ENCODE measurements around the gene GSTK1.

GSTK1 gene

GRCh38 chr7:143285806-143286521 is 22.7 kb downstream of the GSTK1 start (continued):
- TF ChIP-seq SP3 (tag by site-specific recombination; IDR thresholded peaks at IDR 0.05) (no peak), ZNF473 (tag by site-specific recombination; IDR thresholded peaks at IDR 0.05) (no peak), ZNF580 (tag by site-specific recombination; IDR thresholded peaks at IDR 0.05) (no peak), TRIM28 (IDR thresholded peaks at IDR 0.05; ENCODE audit: borderline replicate concordance, low read length) (no peak), ZNF777 (tag by site-specific recombination; IDR thresholded peaks at IDR 0.05; ENCODE audit: borderline replicate concordance) (no peak)
- TF ChIP-seq, protein P1, sequence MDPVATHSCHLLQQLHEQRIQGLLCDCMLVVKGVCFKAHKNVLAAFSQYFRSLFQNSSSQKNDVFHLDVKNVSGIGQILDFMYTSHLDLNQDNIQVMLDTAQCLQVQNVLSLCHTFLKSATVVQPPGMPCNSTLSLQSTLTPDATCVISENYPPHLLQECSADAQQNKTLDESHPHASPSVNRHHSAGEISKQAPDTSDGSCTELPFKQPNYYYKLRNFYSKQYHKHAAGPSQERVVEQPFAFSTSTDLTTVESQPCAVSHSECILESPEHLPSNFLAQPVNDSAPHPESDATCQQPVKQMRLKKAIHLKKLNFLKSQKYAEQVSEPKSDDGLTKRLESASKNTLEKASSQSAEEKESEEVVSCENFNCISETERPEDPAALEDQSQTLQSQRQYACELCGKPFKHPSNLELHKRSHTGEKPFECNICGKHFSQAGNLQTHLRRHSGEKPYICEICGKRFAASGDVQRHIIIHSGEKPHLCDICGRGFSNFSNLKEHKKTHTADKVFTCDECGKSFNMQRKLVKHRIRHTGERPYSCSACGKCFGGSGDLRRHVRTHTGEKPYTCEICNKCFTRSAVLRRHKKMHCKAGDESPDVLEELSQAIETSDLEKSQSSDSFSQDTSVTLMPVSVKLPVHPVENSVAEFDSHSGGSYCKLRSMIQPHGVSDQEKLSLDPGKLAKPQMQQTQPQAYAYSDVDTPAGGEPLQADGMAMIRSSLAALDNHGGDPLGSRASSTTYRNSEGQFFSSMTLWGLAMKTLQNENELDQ (tag by site-specific recombination; IDR thresholded peaks at IDR 0.05; ENCODE audit: low read depth): no peak

DNA sequence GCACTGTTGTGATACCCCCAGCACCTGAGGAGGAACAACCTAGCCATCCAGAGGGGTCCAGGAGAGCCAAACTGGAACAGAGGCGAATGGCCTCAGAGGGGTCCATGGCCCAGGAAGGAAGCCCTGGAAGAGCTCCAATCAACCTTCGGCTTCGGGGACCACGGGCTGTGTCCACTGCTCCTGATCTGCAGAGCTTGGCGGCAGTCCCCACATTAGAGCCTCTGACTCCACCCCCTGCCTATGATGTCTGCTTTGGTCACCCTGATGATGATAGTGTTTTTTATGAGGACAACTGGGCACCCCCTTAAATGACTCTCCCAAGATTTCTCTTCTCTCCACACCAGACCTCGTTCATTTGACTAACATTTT is 23.3 kb downstream of the GSTK1 start:
- ChIA-PET CTCF (interaction anchor here (1.6 to 1.7 kb wide), 2 partner anchors 13 to 71 kb away, joined by 4 to 5 read pairs; no protein-coding TSS in a partner anchor), POLR2A (interaction anchor here (1.0 kb wide), 1 partner anchor 23 kb away, joined by 4 read pairs; the partner anchor contains the start of gene GSTK1)
- no peaks in the 10 kb centered on the region for H3K4me1 ChIP-seq (ENCODE audit: control insufficient read depth, insufficient read depth, low read length)

More for the DNA sequence above, 23.3 kb downstream of the GSTK1 start:
- no peaks in the 10 kb centered on the region for H3K9me3 ChIP-seq (ENCODE audit: control insufficient read depth, insufficient read depth, low read depth, low read length)
- H3K36me3 ChIP-seq (ENCODE audit: control insufficient read depth in 2 of 2, insufficient read depth in 1 of 2, low read length in 2 of 2): peaks cover 0 to 15% of the 10 kb centered on the region in 2 experiments; a peak in 2 of 3 replicates
- H3K27ac ChIP-seq (ENCODE audit: extremely low read depth, low read depth, low read length): no peak overlapping the region
- TF ChIP-seq ZNF473 (tag by site-specific recombination; IDR thresholded peaks at IDR 0.05) (no peak), ZNF266 (tag by site-specific recombination; IDR thresholded peaks at IDR 0.05; ENCODE audit: low read depth) (no peak), YY1 (tag by site-specific recombination; IDR thresholded peaks at IDR 0.05) (no peak), ZNF768 (tag by site-specific recombination; IDR thresholded peaks at IDR 0.05) (no peak), ZNF501 (tag by site-specific recombination; IDR thresholded peaks at IDR 0.05) (no peak), IKZF3 (tag by site-specific recombination; IDR thresholded peaks at IDR 0.05) (no peak), KLF10 (tag by site-specific recombination; IDR thresholded peaks at IDR 0.05) (no peak), ZSCAN5A (tag by site-specific recombination; IDR thresholded peaks at IDR 0.05) (no peak), ZNF549 (tag by site-specific recombination; IDR thresholded peaks at IDR 0.05) (no peak), ZNF76 (tag by site-specific recombination; IDR thresholded peaks at IDR 0.05; ENCODE audit: borderline replicate concordance, low read depth) (no peak), ZNF48 (tag by site-specific recombination; IDR thresholded peaks at IDR 0.05) (no peak)
- TF ChIP-seq, protein P2, sequence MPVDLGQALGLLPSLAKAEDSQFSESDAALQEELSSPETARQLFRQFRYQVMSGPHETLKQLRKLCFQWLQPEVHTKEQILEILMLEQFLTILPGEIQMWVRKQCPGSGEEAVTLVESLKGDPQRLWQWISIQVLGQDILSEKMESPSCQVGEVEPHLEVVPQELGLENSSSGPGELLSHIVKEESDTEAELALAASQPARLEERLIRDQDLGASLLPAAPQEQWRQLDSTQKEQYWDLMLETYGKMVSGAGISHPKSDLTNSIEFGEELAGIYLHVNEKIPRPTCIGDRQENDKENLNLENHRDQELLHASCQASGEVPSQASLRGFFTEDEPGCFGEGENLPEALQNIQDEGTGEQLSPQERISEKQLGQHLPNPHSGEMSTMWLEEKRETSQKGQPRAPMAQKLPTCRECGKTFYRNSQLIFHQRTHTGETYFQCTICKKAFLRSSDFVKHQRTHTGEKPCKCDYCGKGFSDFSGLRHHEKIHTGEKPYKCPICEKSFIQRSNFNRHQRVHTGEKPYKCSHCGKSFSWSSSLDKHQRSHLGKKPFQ (tag by site-specific recombination; IDR thresholded peaks at IDR 0.05): no peak
- TF ChIP-seq, protein P3, sequence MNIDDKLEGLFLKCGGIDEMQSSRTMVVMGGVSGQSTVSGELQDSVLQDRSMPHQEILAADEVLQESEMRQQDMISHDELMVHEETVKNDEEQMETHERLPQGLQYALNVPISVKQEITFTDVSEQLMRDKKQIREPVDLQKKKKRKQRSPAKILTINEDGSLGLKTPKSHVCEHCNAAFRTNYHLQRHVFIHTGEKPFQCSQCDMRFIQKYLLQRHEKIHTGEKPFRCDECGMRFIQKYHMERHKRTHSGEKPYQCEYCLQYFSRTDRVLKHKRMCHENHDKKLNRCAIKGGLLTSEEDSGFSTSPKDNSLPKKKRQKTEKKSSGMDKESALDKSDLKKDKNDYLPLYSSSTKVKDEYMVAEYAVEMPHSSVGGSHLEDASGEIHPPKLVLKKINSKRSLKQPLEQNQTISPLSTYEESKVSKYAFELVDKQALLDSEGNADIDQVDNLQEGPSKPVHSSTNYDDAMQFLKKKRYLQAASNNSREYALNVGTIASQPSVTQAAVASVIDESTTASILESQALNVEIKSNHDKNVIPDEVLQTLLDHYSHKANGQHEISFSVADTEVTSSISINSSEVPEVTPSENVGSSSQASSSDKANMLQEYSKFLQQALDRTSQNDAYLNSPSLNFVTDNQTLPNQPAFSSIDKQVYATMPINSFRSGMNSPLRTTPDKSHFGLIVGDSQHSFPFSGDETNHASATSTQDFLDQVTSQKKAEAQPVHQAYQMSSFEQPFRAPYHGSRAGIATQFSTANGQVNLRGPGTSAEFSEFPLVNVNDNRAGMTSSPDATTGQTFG (tag by site-specific recombination; IDR thresholded peaks at IDR 0.05; ENCODE audit: borderline replicate concordance): no peak
- H3K4me3 ChIP-seq (ENCODE audit: low read depth, low read length): no peak overlapping the region

All from HEK293 (cell line).